Measurements from ENCODE around the gene TNRC6B.

DNA sequence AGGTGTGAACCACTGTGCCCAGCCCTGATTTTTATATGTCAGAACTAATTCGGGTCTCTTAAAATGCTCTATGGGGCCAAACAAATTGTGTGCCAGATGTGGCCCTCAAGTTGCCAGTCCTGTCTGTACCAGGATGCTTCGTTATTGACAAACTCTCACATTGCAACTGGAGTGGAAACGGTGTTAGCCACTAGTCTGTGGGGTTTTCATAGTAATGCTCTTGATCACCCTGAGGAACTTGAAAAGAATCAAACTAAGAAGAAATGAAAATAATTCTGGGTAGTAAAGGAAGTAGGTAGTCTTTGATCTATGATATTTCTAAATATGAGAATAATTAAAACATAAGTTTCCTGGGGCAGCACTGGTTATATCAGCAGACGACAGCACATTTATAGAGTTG is 101.3 kb downstream of the TNRC6B start:
- TF ChIP-seq, protein P1, sequence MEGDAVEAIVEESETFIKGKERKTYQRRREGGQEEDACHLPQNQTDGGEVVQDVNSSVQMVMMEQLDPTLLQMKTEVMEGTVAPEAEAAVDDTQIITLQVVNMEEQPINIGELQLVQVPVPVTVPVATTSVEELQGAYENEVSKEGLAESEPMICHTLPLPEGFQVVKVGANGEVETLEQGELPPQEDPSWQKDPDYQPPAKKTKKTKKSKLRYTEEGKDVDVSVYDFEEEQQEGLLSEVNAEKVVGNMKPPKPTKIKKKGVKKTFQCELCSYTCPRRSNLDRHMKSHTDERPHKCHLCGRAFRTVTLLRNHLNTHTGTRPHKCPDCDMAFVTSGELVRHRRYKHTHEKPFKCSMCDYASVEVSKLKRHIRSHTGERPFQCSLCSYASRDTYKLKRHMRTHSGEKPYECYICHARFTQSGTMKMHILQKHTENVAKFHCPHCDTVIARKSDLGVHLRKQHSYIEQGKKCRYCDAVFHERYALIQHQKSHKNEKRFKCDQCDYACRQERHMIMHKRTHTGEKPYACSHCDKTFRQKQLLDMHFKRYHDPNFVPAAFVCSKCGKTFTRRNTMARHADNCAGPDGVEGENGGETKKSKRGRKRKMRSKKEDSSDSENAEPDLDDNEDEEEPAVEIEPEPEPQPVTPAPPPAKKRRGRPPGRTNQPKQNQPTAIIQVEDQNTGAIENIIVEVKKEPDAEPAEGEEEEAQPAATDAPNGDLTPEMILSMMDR (IDR thresholded peaks at IDR 0.05; ENCODE audit: insufficient read depth, low read length) = no peak
- no peak for TF ChIP-seq POLR2AphosphoS5 (IDR thresholded peaks at IDR 0.05; ENCODE audit: low read depth)

All from HL-60 (cell line).